ENCODE data around the gene POLDIP2. TPM values are rescaled to one million over a fixed set of nuclear protein-coding genes. Genes with fewer than 3 reads are reported as not detected.

POLDIP2 gene
- total and polyA plus RNA-seq, 2 donors (not counting 3 experiments of a cell fraction or from before 2014, with no cell fraction given), result 82.6 to 85.2 TPM

DNA sequence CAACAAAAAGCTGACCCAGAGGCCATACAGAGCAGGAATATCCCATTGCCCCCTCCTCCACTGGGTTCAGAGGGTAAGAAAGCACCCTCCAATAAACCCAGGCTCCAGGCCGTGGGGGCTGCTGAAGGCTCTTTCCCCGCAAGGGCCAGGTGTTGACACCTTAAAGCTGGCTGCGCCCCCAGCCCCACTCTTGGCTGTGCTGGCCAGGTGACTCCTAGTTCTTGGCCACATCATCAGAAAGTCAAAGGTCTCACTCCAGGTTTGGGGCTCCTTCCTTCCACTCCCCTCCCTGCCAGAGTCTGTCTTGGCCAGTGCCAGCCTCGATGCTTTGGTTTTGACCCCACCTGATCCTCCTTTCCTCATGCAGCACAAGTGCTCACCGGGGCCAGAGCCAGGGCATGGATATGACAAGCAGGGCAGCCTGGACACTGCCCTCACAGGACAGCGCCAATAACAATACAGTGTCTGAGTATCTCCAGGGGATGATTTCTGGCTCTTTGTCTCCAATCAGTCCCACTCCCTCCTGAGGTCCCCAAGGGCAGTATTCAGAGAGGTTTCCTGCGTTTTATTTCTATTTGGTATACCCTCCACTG lies 40.5 kb upstream of the POLDIP2 start:
- POLR2A ChIA-PET, result no interaction called here
- Histone ChIP-seq H3K27me3 (ENCODE audit: control insufficient read depth in 2 of 2, insufficient read depth in 2 of 2, low read length in 2 of 2) (no peaks in the 10 kb centered on the region), H3K4me1 (ENCODE audit: control insufficient read depth, extremely low read depth, insufficient read depth, low read length) (peaks cover 10% of the 10 kb centered on the region), H3K4me3 (replicated peaks in 1 of 3; ENCODE audit: insufficient read depth in 1 of 3, low read depth in 1 of 3, low read length in 3 of 3) (no peak overlapping the region), H3K9ac (replicated peaks; ENCODE audit: extremely low read depth, insufficient read depth, low read length) (no peak overlapping the region), H3K36me3 (ENCODE audit: control insufficient read depth in 2 of 2, extremely low read depth in 1 of 2, insufficient read depth in 2 of 2, low read length in 2 of 2) (no peaks in the 10 kb centered on the region), H3K9me3 (replicated peaks; ENCODE audit: control insufficient read depth, insufficient read depth, low read length) (no peaks in the 10 kb centered on the region), H3K79me2 (ENCODE audit: control insufficient read depth, insufficient read depth, low read length) (no peaks in the 10 kb centered on the region), H2AFZ (ENCODE audit: low read depth, low read length) (no peak overlapping the region), H3K27ac (ENCODE audit: insufficient read depth, low read depth, low read length) (no peak overlapping the region), H3K9me1 (replicated peaks; ENCODE audit: control insufficient read depth, extremely low read depth, insufficient read depth, low read length) (no peaks in the 10 kb centered on the region), H4K20me1 (replicated peaks; ENCODE audit: control insufficient read depth, extremely low read depth, insufficient read depth, low read length) (no peaks in the 10 kb centered on the region), H3K4me2 (ENCODE audit: insufficient read depth, low read length) (no peak overlapping the region)
- DNase-seq (ENCODE audit: low read depth, low spot score) (no peak), FAIRE-seq (no peak)
- intact Hi-C loops (cut with micrococcal nuclease), result no loop called here
- CTCF ChIA-PET, result interaction anchor here (3.0 kb wide), 1 partner anchor 19 kb away, joined by 11 read pairs; no protein-coding TSS in a partner anchor
- dilution Hi-C loops (cut with MboI; ENCODE audit: extremely low pct_ligation_motif_present, low sequenced_read_pairs), result no loop called here
- BruUV-seq (replicated peaks), result no TSS peak
- TF ChIP-seq MYC (IDR thresholded peaks at IDR 0.05; ENCODE audit: low read depth, low read length) (no peak), POLR2AphosphoS5 (IDR thresholded peaks at IDR 0.05; ENCODE audit: insufficient read depth, low read depth, low read length) (no peak), JUN (IDR thresholded peaks at IDR 0.05; ENCODE audit: borderline replicate concordance, insufficient read depth, insufficient read length, low read depth) (no peak), POLR2A (IDR thresholded peaks at IDR 0.05; ENCODE audit: low read depth, low read length) (no peak), FOS (IDR thresholded peaks at IDR 0.05; ENCODE audit: borderline replicate concordance, insufficient read depth, low read length) (no peak), GATA2 (IDR thresholded peaks at IDR 0.05; ENCODE audit: insufficient read depth, insufficient read length, low read depth, low read length) (no peak), EZH2 (IDR thresholded peaks at IDR 0.05; ENCODE audit: borderline replicate concordance, low read depth, low read length, severe bottlenecking) (no peak)
- TF ChIP-seq, protein P1, sequence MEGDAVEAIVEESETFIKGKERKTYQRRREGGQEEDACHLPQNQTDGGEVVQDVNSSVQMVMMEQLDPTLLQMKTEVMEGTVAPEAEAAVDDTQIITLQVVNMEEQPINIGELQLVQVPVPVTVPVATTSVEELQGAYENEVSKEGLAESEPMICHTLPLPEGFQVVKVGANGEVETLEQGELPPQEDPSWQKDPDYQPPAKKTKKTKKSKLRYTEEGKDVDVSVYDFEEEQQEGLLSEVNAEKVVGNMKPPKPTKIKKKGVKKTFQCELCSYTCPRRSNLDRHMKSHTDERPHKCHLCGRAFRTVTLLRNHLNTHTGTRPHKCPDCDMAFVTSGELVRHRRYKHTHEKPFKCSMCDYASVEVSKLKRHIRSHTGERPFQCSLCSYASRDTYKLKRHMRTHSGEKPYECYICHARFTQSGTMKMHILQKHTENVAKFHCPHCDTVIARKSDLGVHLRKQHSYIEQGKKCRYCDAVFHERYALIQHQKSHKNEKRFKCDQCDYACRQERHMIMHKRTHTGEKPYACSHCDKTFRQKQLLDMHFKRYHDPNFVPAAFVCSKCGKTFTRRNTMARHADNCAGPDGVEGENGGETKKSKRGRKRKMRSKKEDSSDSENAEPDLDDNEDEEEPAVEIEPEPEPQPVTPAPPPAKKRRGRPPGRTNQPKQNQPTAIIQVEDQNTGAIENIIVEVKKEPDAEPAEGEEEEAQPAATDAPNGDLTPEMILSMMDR (IDR thresholded peaks at IDR 0.05; ENCODE audit: extremely low read depth in 1 of 2, insufficient read depth in 1 of 2, low read depth in 1 of 2, low read length in 2 of 2), result no peak
- TF ChIP-seq, protein P2, sequence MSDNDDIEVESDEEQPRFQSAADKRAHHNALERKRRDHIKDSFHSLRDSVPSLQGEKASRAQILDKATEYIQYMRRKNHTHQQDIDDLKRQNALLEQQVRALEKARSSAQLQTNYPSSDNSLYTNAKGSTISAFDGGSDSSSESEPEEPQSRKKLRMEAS (IDR thresholded peaks at IDR 0.05; ENCODE audit: insufficient read depth, insufficient read length), result no peak

Measured in endothelial cell of umbilical vein (primary cell).